Measurements from ENCODE around the gene SCYGR1.

The SCYGR1 gene

GRCh38 chr2:227402959-227403358 is 15.2 kb upstream of the SCYGR1 start:
- no peak overlapping the region for H3K4me3 ChIP-seq (replicated peaks; ENCODE audit: low read depth, low read length)
- DNase-seq (ENCODE audit: low read depth): no peak
- TF ChIP-seq CTCF (IDR thresholded peaks at IDR 0.05; ENCODE audit: low read length, missing control alignments): no peak

GRCh38 chr2:227402321-227402720 is 14.6 kb upstream of the SCYGR1 start:
- no peak overlapping the region for H3K4me3 ChIP-seq (replicated peaks; ENCODE audit: low read depth, low read length)
- no peak for TF ChIP-seq CTCF (IDR thresholded peaks at IDR 0.05; ENCODE audit: low read length, missing control alignments)
- DNase-seq (ENCODE audit: low read depth): no peak

GRCh38 chr2:227401550-227401949 is 13.8 kb upstream of the SCYGR1 start:
- H3K4me3 ChIP-seq (replicated peaks; ENCODE audit: low read depth, low read length): no peak overlapping the region
- no peak for DNase-seq (ENCODE audit: low read depth)
- no peak for TF ChIP-seq CTCF (IDR thresholded peaks at IDR 0.05; ENCODE audit: low read length, missing control alignments)

- DNase-seq (ENCODE audit: low read depth): no peak
- no peak for TF ChIP-seq CTCF (IDR thresholded peaks at IDR 0.05; ENCODE audit: low read length, missing control alignments)
- no peak overlapping the region for H3K4me3 ChIP-seq (replicated peaks; ENCODE audit: low read depth, low read length)
Observed at GRCh38 chr2:227398684-227399670, 11.2 kb upstream of the SCYGR1 start.

GRCh38 chr2:227397562-227397961 is 9.8 kb upstream of the SCYGR1 start:
- H3K4me3 ChIP-seq (replicated peaks; ENCODE audit: low read depth, low read length): no peak overlapping the region
- TF ChIP-seq CTCF (IDR thresholded peaks at IDR 0.05; ENCODE audit: low read length, missing control alignments): no peak
- no peak for DNase-seq (ENCODE audit: low read depth)

DNA sequence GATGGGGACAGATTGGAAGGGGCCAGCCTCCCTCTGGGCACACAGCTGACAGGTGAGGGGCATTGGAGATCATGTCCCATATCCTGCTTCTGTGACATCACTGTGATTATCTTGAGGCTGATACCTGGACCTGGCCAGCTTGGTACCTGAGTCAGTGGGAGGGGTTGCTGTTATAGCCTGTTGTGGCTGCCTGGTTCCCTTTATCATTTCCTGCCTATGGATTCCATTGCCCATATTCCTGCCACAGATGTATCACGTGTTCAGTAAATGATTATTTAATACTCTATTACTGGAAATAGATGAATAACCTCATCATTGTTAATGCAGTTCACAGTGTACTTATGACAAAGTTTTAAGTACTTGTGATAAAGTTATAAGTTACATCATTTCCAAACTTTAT is 7.8 kb upstream of the SCYGR1 start:
- TF ChIP-seq CTCF (IDR thresholded peaks at IDR 0.05; ENCODE audit: low read length, missing control alignments): no peak
- no peak for DNase-seq (ENCODE audit: low read depth)
- no peak overlapping the region for H3K4me3 ChIP-seq (replicated peaks; ENCODE audit: low read depth, low read length)

DNA sequence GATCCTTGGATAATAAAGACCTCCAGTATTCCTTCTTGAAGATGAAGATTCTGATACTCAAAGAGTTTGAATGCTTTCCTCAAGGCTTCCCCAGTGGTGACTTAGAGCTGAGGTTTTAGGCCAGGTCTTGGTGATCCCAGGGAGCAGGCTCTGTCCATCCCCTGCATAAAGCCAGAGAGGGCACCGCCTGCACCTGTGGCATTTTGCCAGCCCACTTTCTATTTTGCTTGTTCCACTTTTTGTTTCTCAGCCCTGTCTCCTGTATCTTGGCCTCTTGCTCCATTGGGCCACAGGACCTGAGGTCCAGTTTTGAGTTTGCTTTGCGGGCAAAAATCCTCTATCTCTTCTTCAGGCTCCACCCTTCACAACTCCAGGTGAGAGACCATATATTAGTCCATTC is 6.7 kb upstream of the SCYGR1 start:
- H3K4me3 ChIP-seq (replicated peaks; ENCODE audit: low read depth, low read length): no peak overlapping the region
- no peak for DNase-seq (ENCODE audit: low read depth)
- TF ChIP-seq CTCF (IDR thresholded peaks at IDR 0.05; ENCODE audit: low read length, missing control alignments): no peak

All from fibroblast of pulmonary artery (primary cell).